ENCODE data around the gene JPT1.

JPT1 gene

DNA sequence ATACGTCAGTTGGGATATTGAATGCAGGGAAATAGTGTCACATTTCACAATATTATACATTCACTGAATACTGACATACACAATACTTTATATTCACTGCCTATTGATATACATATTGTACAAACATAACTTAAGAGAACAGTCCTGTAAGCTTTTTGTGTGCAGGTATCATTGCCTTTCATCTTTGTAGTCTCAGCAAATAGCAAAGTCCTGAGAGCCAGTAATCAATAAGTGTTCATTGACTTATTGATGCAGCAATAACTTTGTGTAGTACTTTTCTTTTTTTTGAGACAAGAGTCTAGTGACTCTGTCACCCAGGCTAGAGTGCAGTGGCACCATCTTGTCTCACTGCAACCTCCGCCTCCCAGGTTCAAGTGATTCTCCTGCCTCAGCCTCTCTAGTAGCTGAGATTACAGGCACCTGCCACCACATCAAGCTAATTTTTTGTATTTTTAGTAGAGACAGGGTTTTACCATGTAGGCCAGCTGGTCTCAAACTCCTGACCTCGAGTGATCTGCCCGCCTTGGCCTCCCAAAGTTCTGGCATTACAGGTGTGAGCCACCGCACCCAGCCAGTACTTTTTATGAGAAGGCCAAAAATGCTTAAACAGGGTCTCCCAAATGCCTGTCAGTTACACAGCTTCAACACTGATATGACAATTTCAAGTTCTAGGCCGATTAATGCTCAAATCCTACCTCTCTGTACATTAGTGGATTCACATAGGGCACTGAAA lies 45.7 kb upstream of the JPT1 start (continued):
- TF ChIP-seq, protein P1, sequence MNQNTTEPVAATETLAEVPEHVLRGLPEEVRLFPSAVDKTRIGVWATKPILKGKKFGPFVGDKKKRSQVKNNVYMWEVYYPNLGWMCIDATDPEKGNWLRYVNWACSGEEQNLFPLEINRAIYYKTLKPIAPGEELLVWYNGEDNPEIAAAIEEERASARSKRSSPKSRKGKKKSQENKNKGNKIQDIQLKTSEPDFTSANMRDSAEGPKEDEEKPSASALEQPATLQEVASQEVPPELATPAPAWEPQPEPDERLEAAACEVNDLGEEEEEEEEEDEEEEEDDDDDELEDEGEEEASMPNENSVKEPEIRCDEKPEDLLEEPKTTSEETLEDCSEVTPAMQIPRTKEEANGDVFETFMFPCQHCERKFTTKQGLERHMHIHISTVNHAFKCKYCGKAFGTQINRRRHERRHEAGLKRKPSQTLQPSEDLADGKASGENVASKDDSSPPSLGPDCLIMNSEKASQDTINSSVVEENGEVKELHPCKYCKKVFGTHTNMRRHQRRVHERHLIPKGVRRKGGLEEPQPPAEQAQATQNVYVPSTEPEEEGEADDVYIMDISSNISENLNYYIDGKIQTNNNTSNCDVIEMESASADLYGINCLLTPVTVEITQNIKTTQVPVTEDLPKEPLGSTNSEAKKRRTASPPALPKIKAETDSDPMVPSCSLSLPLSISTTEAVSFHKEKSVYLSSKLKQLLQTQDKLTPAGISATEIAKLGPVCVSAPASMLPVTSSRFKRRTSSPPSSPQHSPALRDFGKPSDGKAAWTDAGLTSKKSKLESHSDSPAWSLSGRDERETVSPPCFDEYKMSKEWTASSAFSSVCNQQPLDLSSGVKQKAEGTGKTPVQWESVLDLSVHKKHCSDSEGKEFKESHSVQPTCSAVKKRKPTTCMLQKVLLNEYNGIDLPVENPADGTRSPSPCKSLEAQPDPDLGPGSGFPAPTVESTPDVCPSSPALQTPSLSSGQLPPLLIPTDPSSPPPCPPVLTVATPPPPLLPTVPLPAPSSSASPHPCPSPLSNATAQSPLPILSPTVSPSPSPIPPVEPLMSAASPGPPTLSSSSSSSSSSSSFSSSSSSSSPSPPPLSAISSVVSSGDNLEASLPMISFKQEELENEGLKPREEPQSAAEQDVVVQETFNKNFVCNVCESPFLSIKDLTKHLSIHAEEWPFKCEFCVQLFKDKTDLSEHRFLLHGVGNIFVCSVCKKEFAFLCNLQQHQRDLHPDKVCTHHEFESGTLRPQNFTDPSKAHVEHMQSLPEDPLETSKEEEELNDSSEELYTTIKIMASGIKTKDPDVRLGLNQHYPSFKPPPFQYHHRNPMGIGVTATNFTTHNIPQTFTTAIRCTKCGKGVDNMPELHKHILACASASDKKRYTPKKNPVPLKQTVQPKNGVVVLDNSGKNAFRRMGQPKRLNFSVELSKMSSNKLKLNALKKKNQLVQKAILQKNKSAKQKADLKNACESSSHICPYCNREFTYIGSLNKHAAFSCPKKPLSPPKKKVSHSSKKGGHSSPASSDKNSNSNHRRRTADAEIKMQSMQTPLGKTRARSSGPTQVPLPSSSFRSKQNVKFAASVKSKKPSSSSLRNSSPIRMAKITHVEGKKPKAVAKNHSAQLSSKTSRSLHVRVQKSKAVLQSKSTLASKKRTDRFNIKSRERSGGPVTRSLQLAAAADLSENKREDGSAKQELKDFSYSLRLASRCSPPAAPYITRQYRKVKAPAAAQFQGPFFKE (tag by site-specific recombination; IDR thresholded peaks at IDR 0.05; ENCODE audit: borderline replicate concordance) = no peak
- no peak for TF ChIP-seq ZNF112 (tag by site-specific recombination; IDR thresholded peaks at IDR 0.05)
- TF ChIP-seq ZNF157 (tag by site-specific recombination; IDR thresholded peaks at IDR 0.05) = no peak
- TF ChIP-seq ZFHX2 (tag by site-specific recombination; conservative IDR thresholded peaks at IDR 0.05) = no peak

DNA sequence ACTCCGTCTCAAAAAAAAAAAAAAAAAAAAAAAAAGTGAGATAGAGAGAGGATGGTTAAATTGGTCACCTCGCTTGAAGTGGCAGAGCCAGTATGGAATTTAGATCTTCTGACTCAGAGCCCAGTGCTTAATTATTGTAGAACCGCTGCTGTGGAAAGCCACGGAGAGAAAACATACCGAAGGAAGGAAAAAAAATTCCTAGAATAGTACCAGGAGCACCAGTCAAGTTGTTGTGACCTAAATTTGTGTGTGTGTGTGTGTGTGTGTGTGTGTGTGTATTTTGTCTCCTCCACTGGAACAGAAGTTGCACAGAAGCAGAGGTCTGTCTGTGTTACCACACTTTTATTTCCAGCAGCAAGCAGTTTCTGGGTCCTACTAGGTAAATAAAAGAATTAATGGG lies 40.6 kb upstream of the JPT1 start:
- ChIA-PET CTCF (no interaction called here), POLR2A (no interaction called here)
- no peaks in the 10 kb centered on the region for H3K36me3 ChIP-seq (ENCODE audit: control insufficient read depth in 2 of 2, insufficient read depth in 1 of 2, low read length in 2 of 2)
- H3K9me3 ChIP-seq (ENCODE audit: control insufficient read depth, insufficient read depth, low read depth, low read length) = no peaks in the 10 kb centered on the region
- no peak overlapping the region for H3K4me3 ChIP-seq (ENCODE audit: low read depth, low read length)
- H3K27ac ChIP-seq (ENCODE audit: extremely low read depth, low read depth, low read length) = no peak overlapping the region
- no peaks in the 10 kb centered on the region for H3K4me1 ChIP-seq (ENCODE audit: control insufficient read depth, insufficient read depth, low read length)
- no peak for TF ChIP-seq ZNF175 (tag by site-specific recombination; IDR thresholded peaks at IDR 0.05)
- no peak for TF ChIP-seq ZNF449 (tag by site-specific recombination; IDR thresholded peaks at IDR 0.05)
- TF ChIP-seq YY1 (tag by site-specific recombination; IDR thresholded peaks at IDR 0.05) = no peak
- TF ChIP-seq INSM2 (tag by site-specific recombination; IDR thresholded peaks at IDR 0.05) = no peak
- TF ChIP-seq, protein P2, sequence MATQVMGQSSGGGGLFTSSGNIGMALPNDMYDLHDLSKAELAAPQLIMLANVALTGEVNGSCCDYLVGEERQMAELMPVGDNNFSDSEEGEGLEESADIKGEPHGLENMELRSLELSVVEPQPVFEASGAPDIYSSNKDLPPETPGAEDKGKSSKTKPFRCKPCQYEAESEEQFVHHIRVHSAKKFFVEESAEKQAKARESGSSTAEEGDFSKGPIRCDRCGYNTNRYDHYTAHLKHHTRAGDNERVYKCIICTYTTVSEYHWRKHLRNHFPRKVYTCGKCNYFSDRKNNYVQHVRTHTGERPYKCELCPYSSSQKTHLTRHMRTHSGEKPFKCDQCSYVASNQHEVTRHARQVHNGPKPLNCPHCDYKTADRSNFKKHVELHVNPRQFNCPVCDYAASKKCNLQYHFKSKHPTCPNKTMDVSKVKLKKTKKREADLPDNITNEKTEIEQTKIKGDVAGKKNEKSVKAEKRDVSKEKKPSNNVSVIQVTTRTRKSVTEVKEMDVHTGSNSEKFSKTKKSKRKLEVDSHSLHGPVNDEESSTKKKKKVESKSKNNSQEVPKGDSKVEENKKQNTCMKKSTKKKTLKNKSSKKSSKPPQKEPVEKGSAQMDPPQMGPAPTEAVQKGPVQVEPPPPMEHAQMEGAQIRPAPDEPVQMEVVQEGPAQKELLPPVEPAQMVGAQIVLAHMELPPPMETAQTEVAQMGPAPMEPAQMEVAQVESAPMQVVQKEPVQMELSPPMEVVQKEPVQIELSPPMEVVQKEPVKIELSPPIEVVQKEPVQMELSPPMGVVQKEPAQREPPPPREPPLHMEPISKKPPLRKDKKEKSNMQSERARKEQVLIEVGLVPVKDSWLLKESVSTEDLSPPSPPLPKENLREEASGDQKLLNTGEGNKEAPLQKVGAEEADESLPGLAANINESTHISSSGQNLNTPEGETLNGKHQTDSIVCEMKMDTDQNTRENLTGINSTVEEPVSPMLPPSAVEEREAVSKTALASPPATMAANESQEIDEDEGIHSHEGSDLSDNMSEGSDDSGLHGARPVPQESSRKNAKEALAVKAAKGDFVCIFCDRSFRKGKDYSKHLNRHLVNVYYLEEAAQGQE (tag by site-specific recombination; IDR thresholded peaks at IDR 0.05) = no peak
- TF ChIP-seq ZSCAN5A (tag by site-specific recombination; IDR thresholded peaks at IDR 0.05) = no peak
- TF ChIP-seq, protein P3, sequence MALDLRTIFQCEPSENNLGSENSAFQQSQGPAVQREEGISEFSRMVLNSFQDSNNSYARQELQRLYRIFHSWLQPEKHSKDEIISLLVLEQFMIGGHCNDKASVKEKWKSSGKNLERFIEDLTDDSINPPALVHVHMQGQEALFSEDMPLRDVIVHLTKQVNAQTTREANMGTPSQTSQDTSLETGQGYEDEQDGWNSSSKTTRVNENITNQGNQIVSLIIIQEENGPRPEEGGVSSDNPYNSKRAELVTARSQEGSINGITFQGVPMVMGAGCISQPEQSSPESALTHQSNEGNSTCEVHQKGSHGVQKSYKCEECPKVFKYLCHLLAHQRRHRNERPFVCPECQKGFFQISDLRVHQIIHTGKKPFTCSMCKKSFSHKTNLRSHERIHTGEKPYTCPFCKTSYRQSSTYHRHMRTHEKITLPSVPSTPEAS (tag by site-specific recombination; IDR thresholded peaks at IDR 0.05) = peak; percentile 35; the same call in 1 of the 2 replicates
- no peak for TF ChIP-seq ZNF26 (tag by site-specific recombination; IDR thresholded peaks at IDR 0.05)
- no peak for TF ChIP-seq ZNF768 (tag by site-specific recombination; IDR thresholded peaks at IDR 0.05)
- no peak for TF ChIP-seq ZSCAN23 (tag by site-specific recombination; IDR thresholded peaks at IDR 0.05)
- TF ChIP-seq ZNF610 (tag by site-specific recombination; IDR thresholded peaks at IDR 0.05; ENCODE audit: borderline replicate concordance) = no peak
- no peak for TF ChIP-seq ZFHX2 (tag by site-specific recombination; conservative IDR thresholded peaks at IDR 0.05)

Data from HEK293 (cell line).